ENCODE data around the gene NFE2L3. TPM values are rescaled to one million over a fixed set of nuclear protein-coding genes. Genes with fewer than 3 reads are reported as not detected.

The NFE2L3 gene
- 16.0 TPM for polyA plus RNA-seq
- long read RNA-seq, donor 1, transcript NFE2L3-202 (1 exons, 2,258 nt): major isoform, 6 of 279 reads
- long read RNA-seq, donor 1, transcript NFE2L3-201 (4 exons, 3,686 nt): major isoform, 6 of 279 reads
- long read RNA-seq, donor 1, partial matches to known transcripts: 254 of 279 reads
- long read RNA-seq, donor 1, other reads (novel, unspliced or antisense): 13 of 279 reads
- long read RNA-seq, donor 2, transcript NFE2L3-202 (1 exons, 2,258 nt): major isoform, 20 of 1,483 reads
- long read RNA-seq, donor 2, partial matches to known transcripts: 1,321 of 1,483 reads
- long read RNA-seq, donor 2, other reads (novel, unspliced or antisense): 138 of 1,483 reads
- long read RNA-seq, donor 3, transcript NFE2L3-201 (4 exons, 3,686 nt): minor isoform, 8 of 1,545 reads
- long read RNA-seq, donor 3, transcript NFE2L3-202 (1 exons, 2,258 nt): major isoform, 17 of 1,545 reads
- long read RNA-seq, donor 3, partial matches to known transcripts: 1,186 of 1,545 reads
- long read RNA-seq, donor 3, other reads (novel, unspliced or antisense): 334 of 1,545 reads
- long read RNA-seq, donor 4, partial matches to known transcripts: 70 of 121 reads
- long read RNA-seq, donor 4, other reads (novel, unspliced or antisense): 48 of 121 reads
- long read RNA-seq, donor 5, partial matches to known transcripts: 244 of 446 reads
- long read RNA-seq, donor 5, other reads (novel, unspliced or antisense): 197 of 446 reads
- long read RNA-seq, donor 6, transcript NFE2L3-202 (1 exons, 2,258 nt): major isoform, 11 of 1,100 reads
- long read RNA-seq, donor 6, transcript NFE2L3-201 (4 exons, 3,686 nt): minor isoform, 9 of 1,100 reads
- long read RNA-seq, donor 6, partial matches to known transcripts: 1,056 of 1,100 reads
- long read RNA-seq, donor 6, other reads (novel, unspliced or antisense): 24 of 1,100 reads
- long read RNA-seq, donor 7, transcript NFE2L3-201 (4 exons, 3,686 nt): major isoform, 6 of 12 reads
- long read RNA-seq, donor 7, transcript NFE2L3-202 (1 exons, 2,258 nt): major isoform, 6 of 12 reads
- long read RNA-seq, donor 7, partial matches to known transcripts: 0 of 12 reads
- long read RNA-seq, donor 7, other reads (novel, unspliced or antisense): 0 of 12 reads
- long read RNA-seq, donor 8, transcript NFE2L3-202 (1 exons, 2,258 nt): major isoform, 12 of 1,707 reads
- long read RNA-seq, donor 8, partial matches to known transcripts: 1,652 of 1,707 reads
- long read RNA-seq, donor 8, other reads (novel, unspliced or antisense): 40 of 1,707 reads
- long read RNA-seq, donor 9, transcript NFE2L3-201 (4 exons, 3,686 nt): minor isoform, 5 of 892 reads
- long read RNA-seq, donor 9, transcript NFE2L3-202 (1 exons, 2,258 nt): major isoform, 11 of 892 reads
- long read RNA-seq, donor 9, partial matches to known transcripts: 757 of 892 reads
- long read RNA-seq, donor 9, other reads (novel, unspliced or antisense): 119 of 892 reads
- long read RNA-seq, donor 10, transcript NFE2L3-202 (1 exons, 2,258 nt): minor isoform, 6 of 1,141 reads
- long read RNA-seq, donor 10, transcript NFE2L3-201 (4 exons, 3,686 nt): major isoform, 7 of 1,141 reads
- long read RNA-seq, donor 10, partial matches to known transcripts: 896 of 1,141 reads
- long read RNA-seq, donor 10, other reads (novel, unspliced or antisense): 232 of 1,141 reads
- long read RNA-seq, donor 11, transcript NFE2L3-201 (4 exons, 3,686 nt): major isoform, 6 of 778 reads
- long read RNA-seq, donor 11, partial matches to known transcripts: 705 of 778 reads
- long read RNA-seq, donor 11, other reads (novel, unspliced or antisense): 63 of 778 reads

GRCh38 chr7:26151953-26152781 lies at the start of gene NFE2L3:
NFE2L3 (plus strand) TSS chr7:26152198; CDS start chr7:26152499, 301 bp downstream.
- no CpG with 5 or more reads among the region's 95 CpGs for WGBS (ENCODE audit: insufficient coverage, low lambda C conversion rate)
- peaks cover 25% of the 10 kb centered on the region for H3K27me3 ChIP-seq (ENCODE audit: control insufficient read depth, insufficient read depth, low read length)
- peak; percentile 73 to 90 for DNase-seq
- no peak within 1 kb of the TSS for H3K27ac ChIP-seq (ENCODE audit: low read length)
- H3K4me3 ChIP-seq (ENCODE audit: low read length): peak within 1 kb of the TSS; percentile 47
- peaks cover 10% of the 10 kb centered on the region for H3K4me1 ChIP-seq (ENCODE audit: control insufficient read depth, insufficient read depth, low read length)
- no peaks in the 10 kb centered on the region for H3K36me3 ChIP-seq (ENCODE audit: control insufficient read depth, insufficient read depth, low read length)
- peaks cover 6% of the 10 kb centered on the region for H3K9me3 ChIP-seq (ENCODE audit: control insufficient read depth, low read depth, low read length)

GRCh38 chr7:26103596-26103995 lies 48.4 kb upstream of the NFE2L3 start:
- Histone ChIP-seq H3K36me3 (ENCODE audit: control insufficient read depth, insufficient read depth, low read length) (no peaks in the 10 kb centered on the region), H3K27ac (ENCODE audit: low read length) (no peak overlapping the region), H3K9me3 (ENCODE audit: control insufficient read depth, low read depth, low read length) (no peaks in the 10 kb centered on the region), H3K4me3 (ENCODE audit: low read length) (no peak overlapping the region), H3K4me1 (ENCODE audit: control insufficient read depth, insufficient read depth, low read length) (peaks cover 13% of the 10 kb centered on the region), H3K27me3 (ENCODE audit: control insufficient read depth, insufficient read depth, low read length) (no peaks in the 10 kb centered on the region)
- no peak for DNase-seq
- WGBS (ENCODE audit: insufficient coverage, low lambda C conversion rate): no CpG with 5 or more reads among the region's 3 CpGs

GRCh38 chr7:26105236-26105635 lies 46.8 kb upstream of the NFE2L3 start:
- Histone ChIP-seq H3K27me3 (ENCODE audit: control insufficient read depth, insufficient read depth, low read length) (no peaks in the 10 kb centered on the region), H3K36me3 (ENCODE audit: control insufficient read depth, insufficient read depth, low read length) (no peaks in the 10 kb centered on the region), H3K4me3 (ENCODE audit: low read length) (no peak overlapping the region), H3K27ac (ENCODE audit: low read length) (no peak overlapping the region), H3K4me1 (ENCODE audit: control insufficient read depth, insufficient read depth, low read length) (peaks cover 13% of the 10 kb centered on the region), H3K9me3 (ENCODE audit: control insufficient read depth, low read depth, low read length) (no peaks in the 10 kb centered on the region)
- no peak for DNase-seq
- WGBS (ENCODE audit: insufficient coverage, low lambda C conversion rate): no CpG with 5 or more reads among the region's 1 CpG

GRCh38 chr7:26105931-26106330 lies 46.1 kb upstream of the NFE2L3 start:
- DNase-seq: no peak
- 80% methylated on average over 1 of the region's 11 CpGs for WGBS (ENCODE audit: insufficient coverage, low lambda C conversion rate)
- Histone ChIP-seq H3K4me1 (ENCODE audit: control insufficient read depth, insufficient read depth, low read length) (peaks cover 13% of the 10 kb centered on the region), H3K36me3 (ENCODE audit: control insufficient read depth, insufficient read depth, low read length) (no peaks in the 10 kb centered on the region), H3K4me3 (ENCODE audit: low read length) (no peak overlapping the region), H3K27me3 (ENCODE audit: control insufficient read depth, insufficient read depth, low read length) (no peaks in the 10 kb centered on the region), H3K9me3 (ENCODE audit: control insufficient read depth, low read depth, low read length) (no peaks in the 10 kb centered on the region), H3K27ac (ENCODE audit: low read length) (no peak overlapping the region)

- Histone ChIP-seq H3K27ac (ENCODE audit: low read length) (no peak overlapping the region), H3K4me1 (ENCODE audit: control insufficient read depth, insufficient read depth, low read length) (no peaks in the 10 kb centered on the region), H3K4me3 (ENCODE audit: low read length) (no peak overlapping the region), H3K9me3 (ENCODE audit: control insufficient read depth, low read depth, low read length) (no peaks in the 10 kb centered on the region), H3K36me3 (ENCODE audit: control insufficient read depth, insufficient read depth, low read length) (no peaks in the 10 kb centered on the region), H3K27me3 (ENCODE audit: control insufficient read depth, insufficient read depth, low read length) (no peaks in the 10 kb centered on the region)
- no peak for DNase-seq
- WGBS (ENCODE audit: insufficient coverage, low lambda C conversion rate): no CpG with 5 or more reads among the region's 6 CpGs
Observed at GRCh38 chr7:26112203-26112740, 39.7 kb upstream of the NFE2L3 start.

GRCh38 chr7:26115650-26116049 lies 36.3 kb upstream of the NFE2L3 start:
- no CpG with 5 or more reads among the region's 5 CpGs for WGBS (ENCODE audit: insufficient coverage, low lambda C conversion rate)
- Histone ChIP-seq H3K36me3 (ENCODE audit: control insufficient read depth, insufficient read depth, low read length) (no peaks in the 10 kb centered on the region), H3K27ac (ENCODE audit: low read length) (no peak overlapping the region), H3K4me3 (ENCODE audit: low read length) (no peak overlapping the region), H3K4me1 (ENCODE audit: control insufficient read depth, insufficient read depth, low read length) (no peaks in the 10 kb centered on the region), H3K27me3 (ENCODE audit: control insufficient read depth, insufficient read depth, low read length) (no peaks in the 10 kb centered on the region), H3K9me3 (ENCODE audit: control insufficient read depth, low read depth, low read length) (no peaks in the 10 kb centered on the region)
- DNase-seq: no peak

GRCh38 chr7:26117142-26117807 lies 34.7 kb upstream of the NFE2L3 start:
- Histone ChIP-seq H3K4me1 (ENCODE audit: control insufficient read depth, insufficient read depth, low read length) (no peaks in the 10 kb centered on the region), H3K27me3 (ENCODE audit: control insufficient read depth, insufficient read depth, low read length) (no peaks in the 10 kb centered on the region), H3K4me3 (ENCODE audit: low read length) (no peak overlapping the region), H3K36me3 (ENCODE audit: control insufficient read depth, insufficient read depth, low read length) (no peaks in the 10 kb centered on the region), H3K9me3 (ENCODE audit: control insufficient read depth, low read depth, low read length) (no peaks in the 10 kb centered on the region), H3K27ac (ENCODE audit: low read length) (no peak overlapping the region)
- no peak for DNase-seq
- WGBS (ENCODE audit: insufficient coverage, low lambda C conversion rate): 100% methylated on average over 1 of the region's 7 CpGs

GRCh38 chr7:26117970-26118369 lies 34.0 kb upstream of the NFE2L3 start:
- Histone ChIP-seq H3K9me3 (ENCODE audit: control insufficient read depth, low read depth, low read length) (no peaks in the 10 kb centered on the region), H3K27ac (ENCODE audit: low read length) (no peak overlapping the region), H3K27me3 (ENCODE audit: control insufficient read depth, insufficient read depth, low read length) (no peaks in the 10 kb centered on the region), H3K4me1 (ENCODE audit: control insufficient read depth, insufficient read depth, low read length) (no peaks in the 10 kb centered on the region), H3K36me3 (ENCODE audit: control insufficient read depth, insufficient read depth, low read length) (no peaks in the 10 kb centered on the region), H3K4me3 (ENCODE audit: low read length) (no peak overlapping the region)
- whole genome bisulfite sequencing (ENCODE audit: insufficient coverage, low lambda C conversion rate): no CpG with 5 or more reads among the region's 6 CpGs
- no peak for DNase-seq

All from large intestine (tissue), 12 donors.